ENCODE measurements around the gene RAET1L.
"Not testable (repeated sequence)": the region's sequence is repeated elsewhere in the genome, so short reads cannot be mapped to it uniquely, and the experiment has no call there.

The RAET1L gene

DNA sequence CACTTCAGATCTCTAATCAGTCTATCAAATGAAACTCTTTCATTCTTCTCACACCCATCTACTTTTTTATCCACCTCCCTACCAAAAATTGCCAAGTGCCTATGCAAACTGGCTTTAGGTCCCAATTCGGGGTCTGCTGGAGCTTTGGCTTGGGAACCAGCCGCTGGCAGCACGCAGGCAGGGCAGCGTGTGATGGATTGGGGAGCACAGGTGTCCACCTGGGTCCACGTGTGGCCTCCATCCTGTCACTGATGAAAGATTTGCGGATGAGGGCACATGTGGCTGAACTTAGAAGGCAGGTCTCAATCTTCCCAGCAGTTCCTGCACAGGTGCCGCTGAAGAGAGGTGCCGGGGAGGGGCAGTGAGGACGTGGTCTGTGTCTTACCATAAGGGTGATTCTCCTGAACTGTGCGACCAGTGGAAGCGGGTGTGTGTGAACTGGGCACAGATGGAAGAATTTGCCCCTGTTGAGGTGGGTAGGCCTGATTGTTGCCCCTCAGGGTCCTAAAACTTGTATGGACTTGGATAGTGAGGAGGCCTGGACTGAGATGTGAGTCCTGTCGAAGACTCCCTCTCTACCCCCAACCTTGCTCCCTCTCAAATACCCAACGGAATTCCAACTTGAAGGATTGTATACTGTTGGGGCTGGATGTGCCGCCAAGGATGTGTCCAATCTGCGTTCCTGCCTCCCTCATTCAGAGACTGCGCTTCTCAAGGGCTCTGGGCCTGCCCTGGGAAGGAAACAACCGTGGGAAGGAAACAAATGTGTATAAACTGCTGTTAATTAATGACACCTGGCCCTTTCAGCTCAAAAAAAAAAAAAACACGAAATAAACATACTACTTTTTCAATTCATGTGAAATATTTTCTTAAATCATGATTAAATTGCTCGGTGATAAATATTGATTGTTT, 18.4 kb upstream of the RAET1L start:
- DNase-seq = no peak

DNA sequence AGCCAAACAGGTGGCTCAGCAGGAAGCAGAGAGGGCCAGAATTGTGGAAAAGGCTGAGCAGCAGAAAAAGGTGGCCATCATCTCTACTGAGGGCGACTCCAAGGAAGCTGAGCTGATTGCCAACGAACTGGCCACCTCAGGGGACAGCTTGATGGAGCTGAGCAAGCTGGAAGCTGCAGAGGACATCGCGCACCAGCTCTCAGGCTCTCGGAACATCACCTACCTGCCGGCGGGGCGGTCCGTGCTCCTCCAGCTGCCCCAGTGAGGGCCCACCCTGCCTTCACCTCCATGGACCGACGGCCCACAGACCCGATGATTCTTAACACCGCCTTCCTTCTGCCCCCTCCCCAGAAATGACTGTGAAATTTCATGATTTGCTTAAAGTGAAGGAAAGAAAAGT, 17.8 kb upstream of the RAET1L start:
- DNase-seq = no peak

DNA sequence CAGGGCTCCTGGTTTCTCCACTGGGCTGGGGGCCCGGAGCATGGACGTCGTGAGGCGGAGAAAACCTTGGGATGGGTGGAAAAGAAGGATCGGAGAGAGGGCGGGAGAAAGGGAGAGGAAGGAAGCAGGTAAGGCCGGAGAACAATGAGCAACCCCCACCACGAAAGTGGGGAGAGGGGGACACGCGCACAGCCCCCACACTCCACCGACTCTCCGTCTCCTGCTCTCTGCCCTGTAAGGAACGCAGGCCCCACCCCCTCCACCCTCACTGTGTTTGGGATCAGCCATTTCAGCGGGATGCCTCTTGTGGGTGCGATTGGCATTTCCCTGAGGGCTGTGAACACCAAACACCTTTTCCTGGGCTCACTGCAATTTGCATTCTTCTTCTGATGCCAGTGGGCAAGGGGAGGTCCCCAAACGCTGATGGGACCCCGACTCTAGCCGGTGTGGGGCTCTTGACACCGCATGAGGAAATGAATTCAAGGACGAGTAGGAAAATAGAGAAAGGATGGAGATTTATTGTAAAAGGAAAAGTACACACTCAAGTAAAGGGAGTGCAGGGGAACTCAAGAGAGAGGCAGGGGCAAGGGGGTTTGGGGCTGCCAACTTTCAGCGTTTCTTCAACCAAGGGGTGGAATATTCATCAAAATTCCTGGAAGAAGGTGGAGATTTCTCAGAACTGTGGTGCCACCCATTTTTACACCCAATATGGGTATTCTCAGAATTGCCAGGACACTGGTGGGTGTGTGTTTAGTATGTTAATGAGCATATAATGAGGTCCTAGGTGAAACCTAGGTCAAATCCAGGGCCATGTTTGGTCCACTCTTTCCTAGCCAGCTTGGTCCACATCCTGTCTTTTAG, 13.1 kb upstream of the RAET1L start:
- no peak for DNase-seq

DNA sequence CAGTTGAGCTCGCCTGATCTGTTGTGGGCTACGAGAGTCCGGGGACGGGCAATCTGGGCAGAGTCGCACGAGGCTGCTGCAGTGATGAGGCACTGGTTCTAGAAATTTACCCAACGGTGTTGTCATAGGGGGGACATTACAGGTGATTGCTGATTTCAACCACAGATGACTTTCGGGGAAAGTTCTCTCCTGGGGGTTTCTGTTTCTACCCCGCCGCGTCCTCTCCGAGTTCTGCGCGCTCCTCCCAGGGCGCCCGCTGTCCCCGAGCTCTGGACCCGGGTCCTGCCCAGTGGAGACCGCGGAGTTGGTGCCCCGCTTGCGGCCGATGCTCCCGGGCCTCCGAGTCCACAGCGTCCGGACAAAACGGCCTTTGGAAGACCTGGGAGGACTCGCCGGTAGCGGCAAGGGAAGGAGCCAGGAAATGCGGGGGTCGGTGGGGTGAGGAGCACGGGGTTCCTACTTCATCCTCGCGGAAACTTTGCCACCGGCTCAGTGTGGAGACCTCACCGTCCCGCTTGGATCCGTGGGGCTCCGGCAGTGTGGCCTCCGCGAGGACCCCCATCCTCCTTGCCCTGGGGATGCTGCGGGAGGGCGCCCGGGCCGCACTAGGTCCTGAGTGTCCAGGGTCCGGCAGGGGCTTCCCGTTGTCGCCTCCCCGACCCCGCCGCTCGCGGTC, 12.3 kb upstream of the RAET1L start:
- no peak for DNase-seq

DNA sequence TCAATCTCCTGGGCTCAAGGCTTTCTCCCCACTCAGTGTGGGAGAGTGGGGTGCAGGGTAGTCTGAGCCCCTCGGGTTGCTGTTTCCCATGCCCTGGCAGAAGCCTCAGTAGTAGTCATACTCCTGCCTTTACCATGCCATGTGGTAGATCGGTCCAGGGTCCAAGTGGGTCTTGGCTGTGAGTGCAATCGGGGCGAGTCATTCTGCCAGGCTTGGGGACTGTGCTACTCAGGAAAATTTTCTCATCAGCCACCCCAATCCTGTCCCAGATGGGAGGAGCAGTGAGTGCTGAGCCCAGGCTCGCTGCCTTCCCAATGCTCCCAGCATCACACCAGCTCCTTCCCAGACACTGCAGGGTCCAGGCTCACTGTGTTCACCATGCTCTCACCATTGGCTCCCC, 10.7 kb upstream of the RAET1L start:
- no peak for DNase-seq

DNA sequence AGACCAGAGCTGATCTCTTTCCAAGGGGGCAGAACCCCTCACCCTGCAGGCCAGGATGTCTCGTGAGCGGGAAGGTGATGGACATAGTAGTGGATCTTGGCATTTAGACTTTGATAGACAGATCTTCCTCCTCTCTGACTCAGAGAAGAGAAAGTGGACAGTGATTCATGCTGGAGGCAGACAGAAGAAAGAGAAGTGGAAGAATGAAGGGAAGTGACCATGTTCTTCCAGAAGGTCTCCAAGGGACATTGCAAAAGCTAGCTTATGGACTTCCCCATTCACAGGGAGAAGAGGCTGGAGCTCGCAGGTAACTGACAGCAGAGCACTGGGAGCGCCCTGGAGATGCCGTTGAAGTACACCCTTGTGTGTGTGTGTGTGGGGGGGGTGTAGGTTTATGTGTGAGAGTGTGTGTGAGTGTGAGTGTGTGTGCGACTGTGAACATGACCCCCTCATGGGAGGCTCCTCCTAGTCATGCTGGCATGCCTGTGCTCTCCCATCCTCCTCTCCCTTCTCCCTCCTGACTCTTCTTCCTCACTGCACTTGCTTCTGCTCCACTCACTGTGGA, 8.0 kb upstream of the RAET1L start:
- DNase-seq = no peak

DNA sequence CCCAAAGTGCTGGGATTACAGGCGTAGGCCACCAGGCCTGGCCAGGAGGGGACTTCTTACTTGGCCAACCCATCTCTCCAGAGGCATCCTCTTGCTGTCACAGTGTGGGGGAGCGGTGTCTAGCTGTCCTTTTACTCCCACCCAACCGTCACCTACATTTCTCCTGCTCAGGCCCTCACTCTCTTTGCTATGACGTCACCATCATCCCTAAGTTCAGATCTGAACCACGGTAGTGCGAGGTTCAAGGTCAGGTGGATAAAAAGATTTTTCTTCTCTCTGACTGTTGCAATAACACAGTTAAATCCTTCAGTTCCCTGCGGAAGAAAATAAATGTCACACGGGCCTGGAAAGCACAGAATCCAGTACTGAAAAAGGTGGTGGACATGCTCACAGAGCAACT, 7.3 kb upstream of the RAET1L start:
- no peak for DNase-seq

DNA sequence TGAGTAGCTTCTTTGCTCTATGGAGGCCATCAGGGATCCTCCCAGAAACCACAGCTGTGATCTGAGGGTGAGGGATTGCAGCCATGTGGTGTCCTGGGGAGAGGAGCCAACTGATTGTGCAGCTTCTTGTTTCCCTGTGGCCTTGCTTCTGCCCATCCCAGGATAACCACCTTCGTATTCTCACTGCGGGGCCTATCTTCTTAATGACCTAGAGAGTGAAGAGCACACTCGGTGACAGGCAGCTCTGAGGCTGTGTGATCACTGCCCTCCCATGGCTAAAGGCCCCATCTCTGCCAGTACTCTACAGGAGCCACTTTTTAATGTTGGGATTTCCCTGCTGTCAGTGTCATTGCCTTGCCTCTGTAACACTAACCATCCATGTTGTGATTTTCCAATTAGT, 5.3 kb upstream of the RAET1L start:
- no peak for DNase-seq

DNA sequence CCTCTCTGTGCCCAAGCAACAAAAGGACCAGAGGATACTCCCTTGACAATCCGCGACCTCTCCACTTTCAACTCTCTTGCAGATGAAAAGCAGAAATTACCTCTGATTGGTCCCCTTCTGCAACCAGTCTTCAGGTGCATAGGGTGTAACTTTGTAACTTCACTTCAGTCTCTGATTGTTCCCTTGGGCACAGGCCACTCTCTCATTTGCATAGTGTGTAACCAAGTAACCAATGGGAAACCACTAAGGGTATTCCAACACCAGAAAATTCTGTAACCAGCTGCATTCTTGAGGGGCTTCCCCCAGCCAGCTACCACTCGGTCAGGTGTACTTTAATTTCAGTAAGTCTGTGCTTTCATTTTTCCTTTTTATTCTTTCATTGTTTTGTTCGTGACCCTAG, 4.4 kb upstream of the RAET1L start:
- no peak for DNase-seq

DNA sequence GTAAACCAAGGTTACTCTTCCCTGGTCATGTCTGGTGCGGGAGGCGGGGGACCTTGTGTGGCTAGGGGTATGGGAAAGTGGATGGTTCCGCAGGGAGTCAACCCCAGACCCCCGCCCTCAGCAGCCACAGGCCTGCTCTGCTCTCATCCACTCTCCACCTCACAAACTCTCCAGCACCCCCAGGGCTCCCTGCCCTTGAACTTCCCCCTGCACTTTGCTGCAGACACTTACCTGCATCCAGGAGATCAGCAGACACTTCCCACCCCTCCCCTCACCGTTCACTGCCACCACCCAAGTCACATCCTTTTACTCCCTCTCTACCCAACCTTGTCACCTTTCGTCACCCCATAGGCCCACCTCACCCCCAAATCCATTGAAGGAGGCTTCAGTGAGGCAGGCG, 3.9 kb upstream of the RAET1L start:
- no peak for DNase-seq

DNA sequence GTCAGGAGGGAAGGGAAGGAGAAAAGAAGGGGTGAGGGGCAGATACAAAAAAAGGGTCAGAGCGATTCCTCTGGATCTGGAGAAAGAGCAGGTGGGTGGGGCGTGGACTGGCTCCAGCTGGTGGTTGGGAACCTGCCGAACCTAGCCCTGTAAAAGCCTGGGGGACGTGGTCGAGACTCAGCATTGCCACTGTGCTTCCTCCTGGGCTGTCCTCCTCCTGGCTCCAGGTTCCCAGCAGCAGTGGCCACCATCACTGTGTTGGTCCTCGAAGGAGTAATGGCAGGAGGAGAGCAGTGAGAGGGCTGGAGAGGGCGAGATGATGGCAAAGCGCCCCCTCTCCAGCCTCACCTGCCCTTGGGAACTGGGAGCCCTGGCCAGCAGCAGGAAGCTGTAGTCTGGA, 3.5 kb upstream of the RAET1L start:
- DNase-seq = no peak

DNA sequence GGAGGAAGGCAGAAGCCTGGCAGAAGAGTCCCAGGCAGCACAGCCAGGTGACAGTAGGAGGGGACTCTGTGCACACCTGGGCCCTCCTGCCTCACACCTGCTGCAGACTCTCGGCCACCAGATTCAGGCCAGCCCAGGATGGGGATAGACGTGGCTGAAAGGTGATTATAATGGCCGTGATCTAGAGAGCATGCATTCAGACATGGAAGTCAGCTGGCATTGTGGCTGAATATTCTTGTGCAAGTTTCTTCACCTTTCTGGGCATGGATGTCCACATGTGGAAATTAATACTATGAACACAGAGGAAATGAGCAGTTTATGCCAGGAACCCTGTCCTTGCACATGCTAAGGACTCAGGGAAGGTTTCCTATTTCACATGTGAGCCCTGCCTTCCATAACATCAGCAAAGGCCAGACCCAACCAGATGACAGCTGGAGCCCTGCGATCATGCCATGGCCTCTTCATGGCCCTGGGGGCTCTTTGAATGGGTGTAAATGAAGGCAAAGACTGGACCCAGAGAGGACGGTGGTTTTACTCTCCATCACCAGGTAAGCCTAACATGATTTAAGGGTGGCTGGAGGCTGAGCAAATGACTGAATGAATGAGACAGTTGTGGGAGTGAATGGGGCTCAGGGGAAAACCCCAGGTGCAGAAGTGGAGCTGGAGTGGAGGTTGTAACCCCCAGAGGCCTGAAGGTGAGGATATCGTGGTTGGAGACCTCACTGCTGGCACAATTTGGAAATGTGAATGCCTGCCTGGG, 2.7 kb upstream of the RAET1L start:
- no peak for DNase-seq

DNA sequence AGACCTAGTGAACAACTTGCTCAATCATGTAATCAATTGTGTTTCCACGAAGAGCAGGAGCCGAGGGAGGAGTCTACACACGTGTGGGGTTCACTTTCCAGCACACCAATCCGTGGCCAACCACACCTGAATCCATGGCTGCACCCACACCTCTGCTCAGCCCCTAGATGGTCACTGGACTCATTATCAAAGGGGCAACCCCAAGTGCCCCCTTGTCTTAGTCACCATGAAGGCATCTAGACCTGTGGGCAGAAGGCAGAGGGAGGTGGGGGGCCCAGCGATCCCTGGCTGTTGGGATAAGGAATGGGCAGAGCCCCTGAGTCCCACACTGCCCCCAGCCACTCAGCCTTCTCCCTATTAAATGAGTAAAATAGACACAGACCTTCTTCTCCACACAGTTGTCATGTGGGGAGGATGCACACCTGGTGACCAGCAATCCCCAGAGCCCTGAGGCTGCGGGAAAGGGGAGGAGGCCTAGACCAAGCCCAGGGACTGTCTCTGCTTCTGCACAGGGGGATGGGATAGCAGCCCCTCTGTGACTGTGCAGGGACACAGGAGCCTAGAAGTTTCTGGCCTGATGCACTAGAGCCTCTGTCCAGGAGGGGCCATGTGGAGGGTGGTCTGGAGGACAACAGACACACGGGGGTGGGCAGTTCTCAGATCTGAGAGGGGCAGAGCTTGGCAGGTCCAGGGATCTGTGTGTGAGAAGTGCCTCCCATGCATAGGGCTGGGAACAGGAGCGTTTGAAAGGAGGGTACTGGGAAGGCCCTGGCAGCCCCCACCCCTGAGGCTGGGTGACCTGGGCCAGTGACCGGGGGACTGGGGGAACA, 1.9 kb upstream of the RAET1L start:
- no peak for DNase-seq

DNA sequence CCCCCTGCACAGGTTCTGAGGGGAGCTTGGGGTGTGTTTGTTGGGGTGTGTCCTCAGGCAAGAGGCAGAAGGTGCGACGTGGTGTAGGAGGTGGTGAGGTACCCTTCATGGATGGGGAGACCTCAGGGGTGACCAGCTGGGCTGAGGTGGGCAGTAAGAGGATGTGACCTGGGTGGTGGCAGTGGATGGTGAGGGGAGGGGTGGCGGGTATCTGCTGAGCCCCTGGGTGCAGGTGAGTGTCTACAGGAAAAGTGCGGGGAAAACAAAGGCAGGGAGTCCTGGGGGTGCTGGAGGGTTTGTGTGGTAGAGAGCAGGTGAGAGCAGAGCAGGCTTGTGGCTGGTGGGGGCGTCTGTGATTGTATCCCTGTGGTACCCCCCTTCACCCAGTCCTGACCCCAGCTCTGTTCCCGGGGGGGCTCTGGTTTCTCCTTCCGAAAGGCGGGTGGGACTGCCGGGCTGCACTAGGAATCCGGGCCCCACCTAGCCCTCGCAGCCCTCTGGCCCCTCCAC, 631 bp downstream of the RAET1L start:
- DNase-seq = no peak

DNA sequence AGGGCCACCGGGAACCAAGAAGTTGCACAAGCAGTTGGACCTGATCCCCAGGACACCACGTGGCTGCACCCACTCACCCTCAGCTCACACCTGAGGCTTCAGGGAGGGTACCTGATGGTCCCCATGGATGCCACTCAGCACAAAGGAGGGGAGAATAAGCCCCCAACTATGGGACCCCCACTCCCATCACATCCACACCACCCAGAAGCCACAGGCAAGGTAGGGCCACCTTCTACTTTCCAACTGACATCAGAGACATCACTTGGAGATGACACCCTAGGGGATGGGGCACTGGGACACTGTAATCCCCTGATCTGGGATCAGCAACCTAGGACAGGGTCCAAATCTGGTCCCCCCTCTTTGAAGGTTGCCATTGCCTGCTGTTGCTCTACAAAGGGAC, 1.3 kb downstream of the RAET1L start:
- not testable (repeated sequence) for DNase-seq

DNA sequence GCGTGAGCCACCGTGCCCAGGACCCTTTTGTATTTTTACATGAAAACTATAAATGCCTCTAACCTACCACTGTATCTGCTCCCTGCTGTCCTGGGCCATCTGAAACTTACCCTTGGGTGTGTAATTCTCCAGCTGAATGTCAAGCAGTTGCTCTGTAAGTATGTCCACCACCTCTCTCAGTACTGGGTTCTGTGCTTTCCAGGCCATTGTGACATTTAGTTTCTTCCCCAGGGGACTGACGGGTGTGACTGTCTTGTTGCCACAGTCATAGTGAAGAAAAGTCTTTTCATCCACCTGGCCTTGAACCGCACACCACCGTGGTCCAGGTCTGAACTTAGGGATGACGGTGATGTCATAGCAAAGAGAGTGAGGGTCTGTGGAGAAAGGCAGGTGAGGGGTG, 3.5 kb downstream of the RAET1L start:
- DNase-seq = not testable (repeated sequence)

DNA sequence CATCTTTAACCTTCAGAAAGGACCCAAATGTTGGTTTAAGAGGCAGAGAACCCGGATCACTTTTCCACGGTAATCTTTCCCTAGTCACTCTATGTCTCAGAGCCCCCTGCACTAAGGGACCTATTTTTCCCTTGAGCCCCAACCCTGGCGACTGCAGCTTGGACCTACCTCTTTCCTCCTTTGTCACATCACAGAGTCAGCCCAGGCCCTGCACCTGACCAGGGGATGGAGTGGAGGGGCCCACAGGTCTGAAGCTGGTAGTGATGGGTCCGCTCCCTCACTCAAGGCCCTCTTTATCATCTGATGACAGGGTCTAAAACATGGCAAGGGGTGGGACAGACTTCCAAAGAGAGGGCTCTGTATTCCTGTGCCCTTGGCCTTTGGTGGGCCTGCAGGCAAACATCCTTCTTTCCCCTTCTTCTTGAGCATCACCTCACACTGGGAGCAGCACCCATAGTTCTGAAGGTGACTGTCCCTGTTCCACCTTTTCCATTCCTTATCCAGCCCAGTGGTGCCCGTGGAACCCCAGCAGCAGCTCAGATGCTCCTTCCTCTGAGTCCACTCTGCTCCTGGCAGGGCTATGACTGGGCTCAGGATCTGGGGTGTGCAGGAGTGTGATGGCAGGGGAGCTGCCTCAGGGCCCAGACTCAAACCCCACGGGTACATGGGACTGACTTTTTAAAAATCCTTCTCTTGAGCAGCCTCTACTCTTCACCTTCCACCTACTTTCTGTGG, 6.3 kb downstream of the RAET1L start:
- no peak for DNase-seq

DNA sequence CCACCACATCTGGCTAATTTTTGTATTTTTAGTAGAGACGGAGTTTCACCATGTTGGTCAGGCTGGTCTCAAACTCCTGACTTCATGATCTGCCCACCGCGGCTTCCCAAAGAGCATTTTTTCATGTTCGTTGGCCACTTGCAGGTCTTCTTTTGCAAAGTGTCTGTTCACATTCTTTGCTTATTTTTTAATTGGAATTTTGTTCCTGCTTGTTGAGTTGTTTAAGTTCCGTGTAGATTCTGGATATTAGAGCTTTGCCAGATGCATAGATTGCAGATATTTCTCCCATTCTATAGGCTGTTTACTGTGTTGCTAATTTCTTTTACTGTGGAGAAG, 8.2 kb downstream of the RAET1L start:
- not testable (repeated sequence) for DNase-seq

DNA sequence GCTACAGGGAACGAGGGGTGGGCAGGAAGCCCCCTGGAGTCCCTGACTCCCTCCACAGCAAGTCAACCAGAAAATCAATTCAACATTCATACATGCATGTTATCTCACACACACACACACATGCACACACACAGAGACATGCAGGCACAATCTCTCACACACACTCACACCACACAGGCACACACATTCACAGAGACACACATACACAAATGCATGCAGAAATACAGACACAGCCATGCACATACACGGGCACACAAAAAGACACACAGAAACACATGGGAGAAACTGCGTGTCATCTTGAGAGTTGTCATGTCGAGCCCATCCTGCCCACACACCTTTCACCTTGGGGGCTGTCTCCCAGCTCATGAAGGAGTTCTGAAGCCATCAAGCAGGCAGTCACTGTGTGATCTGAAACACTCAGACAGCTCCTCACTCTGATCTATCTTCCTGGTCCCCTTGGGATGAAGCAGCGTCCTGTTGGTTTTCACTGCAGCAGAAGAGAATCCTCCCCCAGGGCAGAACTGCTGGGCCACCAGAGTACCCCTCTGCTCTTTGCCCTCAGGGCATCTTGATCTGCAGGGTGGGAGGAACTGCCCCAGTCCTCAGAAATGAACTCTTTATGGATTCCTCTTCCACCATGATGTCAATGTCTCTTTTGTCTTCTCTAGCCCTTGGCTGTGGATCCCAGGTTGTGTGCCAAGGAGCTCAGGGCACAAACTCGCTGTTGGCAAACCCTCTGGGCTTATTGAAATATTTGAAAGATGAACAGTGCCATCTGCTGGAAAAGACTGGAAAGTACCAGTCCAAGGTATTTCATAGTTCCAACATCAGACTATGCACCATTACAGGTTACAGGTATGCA, 8.8 kb downstream of the RAET1L start:
- DNase-seq = peak; percentile 33
